ENCODE data around the gene TMCO1.
"Not testable (repeated sequence)": the region's sequence is repeated elsewhere in the genome, so short reads cannot be mapped to it uniquely, and the experiment has no call there.

Gene TMCO1

GRCh38 chr1:165768513-165769394 lies at the start of gene TMCO1:
TMCO1 (minus strand) TSS chr1:165768868; CDS start chr1:165768751, 117 bp downstream.
- DNase-seq, result peak; percentile 68 to 99 (median 94)

DNA sequence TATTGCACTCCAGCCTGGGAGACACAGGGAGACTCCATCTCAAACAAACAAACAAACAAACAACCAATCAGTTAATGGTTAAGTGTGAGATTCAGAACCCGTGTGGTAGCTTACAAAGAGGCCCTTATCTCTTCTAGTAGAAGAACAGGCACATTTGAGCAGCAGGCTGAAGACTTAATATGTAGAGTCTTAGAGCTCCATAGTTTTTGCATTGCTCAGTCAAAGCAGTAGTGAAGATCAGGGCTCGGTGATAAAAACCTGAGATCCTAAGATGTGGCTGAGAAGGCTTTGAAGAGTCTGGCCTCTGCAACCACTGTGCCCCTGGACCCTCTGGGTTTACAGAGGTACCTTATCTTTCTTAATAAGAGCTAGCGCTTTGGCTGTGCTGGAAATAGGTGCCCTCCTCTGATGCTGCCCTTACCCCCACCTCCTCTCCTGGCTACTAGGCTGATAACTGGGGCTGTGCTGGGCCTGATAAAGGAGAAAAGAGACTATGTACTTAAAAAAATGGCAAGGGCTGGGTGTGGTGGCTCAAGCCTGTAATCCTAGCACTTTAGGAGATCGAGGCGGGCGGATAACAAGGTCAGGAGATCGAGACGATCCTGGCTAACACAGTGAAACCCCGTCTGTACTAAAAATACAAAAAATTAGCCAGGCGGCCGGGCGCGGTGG lies 48.3 kb upstream of the TMCO1 start:
- DNase-seq, result no peak

DNA sequence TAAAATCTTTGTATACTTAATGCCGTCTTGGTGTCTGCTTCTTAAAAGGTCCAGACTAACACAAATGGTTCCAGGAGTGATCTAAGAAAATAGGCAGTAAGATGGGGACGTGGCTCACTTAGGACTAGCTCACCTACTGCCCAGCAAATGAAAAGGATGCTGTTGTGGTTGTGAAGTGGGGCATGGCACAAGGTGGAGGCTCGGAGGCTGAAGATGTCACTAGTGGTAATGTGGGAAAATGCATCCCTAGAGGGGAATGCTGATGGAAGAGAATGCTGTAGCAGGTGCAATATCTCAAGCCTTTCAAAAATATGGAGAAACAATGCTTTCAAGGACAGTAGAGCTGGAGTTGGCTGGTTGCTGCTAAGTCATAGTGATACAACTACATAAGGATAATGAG lies 47.5 kb upstream of the TMCO1 start:
- DNase-seq, result no peak

- DNase-seq, result no peak
Measured at GRCh38 chr1:165815725-165816124, 47.1 kb upstream of the TMCO1 start.

GRCh38 chr1:165807613-165808012 lies 38.9 kb upstream of the TMCO1 start:
- DNase-seq, result no peak

GRCh38 chr1:165804513-165804912 lies 35.8 kb upstream of the TMCO1 start:
- DNase-seq, result not testable (repeated sequence)

- no peak for DNase-seq
Measured at GRCh38 chr1:165799387-165799786, 30.7 kb upstream of the TMCO1 start.

- no peak for DNase-seq
Measured at GRCh38 chr1:165795894-165796293, 27.2 kb upstream of the TMCO1 start.

- DNase-seq, result no peak
Measured at GRCh38 chr1:165793951-165794350, 25.3 kb upstream of the TMCO1 start.

DNA sequence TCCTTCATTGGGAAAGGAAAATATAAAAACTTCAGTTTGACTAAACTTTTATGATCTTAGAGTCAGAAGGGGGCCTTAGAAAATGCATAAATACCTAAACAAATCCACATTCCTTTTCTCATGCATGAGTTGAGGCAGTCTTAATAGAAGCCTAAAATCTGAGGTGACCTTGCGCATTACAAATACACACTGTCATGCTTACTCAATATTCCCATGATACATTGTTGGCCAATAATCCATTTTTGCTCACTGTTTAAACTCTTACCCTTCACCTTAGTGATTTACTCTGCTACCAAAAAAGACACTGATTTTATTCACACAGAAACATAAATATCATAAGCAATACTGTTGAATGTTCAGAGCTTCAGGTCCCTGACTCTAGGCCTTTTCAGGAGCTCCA lies 19.1 kb upstream of the TMCO1 start:
- DNase-seq, result no peak

DNA sequence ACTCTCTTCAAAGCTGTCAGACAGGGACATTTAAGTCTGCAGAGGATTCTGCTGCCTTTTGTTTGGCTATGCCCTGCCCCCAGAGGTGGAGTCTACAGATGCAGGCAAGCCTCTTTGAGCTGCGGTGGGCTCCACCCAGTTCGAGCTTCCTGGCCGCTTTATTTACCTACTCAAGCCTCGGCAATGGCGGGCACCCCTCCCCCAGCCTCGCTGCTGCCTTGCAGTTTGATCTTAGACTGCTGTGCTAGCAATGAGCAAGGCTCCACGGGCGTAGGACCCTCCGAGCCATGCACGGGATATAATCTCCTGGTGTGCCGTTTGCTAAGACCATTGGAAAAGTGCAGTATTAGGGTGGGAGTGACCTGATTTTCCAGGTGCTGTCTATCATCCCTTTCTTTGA lies 14.9 kb upstream of the TMCO1 start:
- DNase-seq, result not testable (repeated sequence)

DNA sequence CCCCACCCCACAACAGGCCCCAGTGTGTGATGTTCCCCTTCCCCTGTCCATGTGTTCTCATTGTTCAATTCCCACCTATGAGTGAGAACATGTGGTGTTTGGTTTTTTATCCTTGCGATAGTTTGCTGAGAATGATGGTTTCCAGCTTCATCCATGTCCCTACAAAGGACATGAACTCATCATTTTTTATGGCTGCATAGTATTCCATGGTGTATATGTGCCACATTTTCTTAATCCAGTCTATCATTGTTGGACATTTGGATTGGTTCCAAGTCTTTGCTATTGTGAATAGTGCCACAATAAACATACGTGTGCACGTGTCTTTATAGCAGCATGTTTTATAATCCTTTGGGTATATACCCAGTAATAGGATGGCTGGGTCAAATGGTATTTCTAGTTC lies 9.5 kb upstream of the TMCO1 start:
- DNase-seq, result not testable (repeated sequence)

DNA sequence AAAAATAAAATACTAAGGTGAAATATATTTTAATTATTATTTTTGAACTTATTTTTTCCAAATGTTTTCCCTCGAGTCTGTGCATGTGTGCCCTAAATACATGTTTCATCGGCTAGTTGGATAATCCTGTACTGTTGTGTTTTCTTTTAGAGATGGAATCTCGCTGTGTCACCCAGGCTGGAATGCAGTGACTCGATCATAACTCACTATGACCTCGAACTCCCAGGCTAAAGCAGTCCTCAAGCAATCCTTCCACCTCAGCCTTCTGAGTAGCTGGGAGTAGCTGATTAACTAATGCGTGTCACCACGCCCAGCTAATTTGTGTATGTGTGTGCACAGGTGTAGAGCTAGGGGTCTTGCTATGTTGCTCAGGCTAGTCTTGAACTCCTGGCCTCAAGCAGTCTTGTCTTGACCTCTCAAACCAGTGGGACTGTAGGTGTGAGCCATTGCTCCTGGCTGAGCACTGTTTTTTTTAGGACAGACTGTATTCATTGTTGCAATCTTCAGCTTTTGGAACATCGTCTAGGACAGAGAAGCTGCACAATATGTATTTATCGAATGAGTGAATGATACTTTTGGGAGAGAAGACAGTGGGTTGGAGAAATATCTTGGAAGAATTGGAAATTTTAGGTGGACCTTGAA lies 4.8 kb upstream of the TMCO1 start:
- no peak for DNase-seq

- no peak for DNase-seq
Measured at GRCh38 chr1:165772739-165773138, 4.1 kb upstream of the TMCO1 start.

- no peak for DNase-seq
Measured at GRCh38 chr1:165764277-165764676, 4.4 kb downstream of the TMCO1 start.

GRCh38 chr1:165763442-165763841 lies 5.2 kb downstream of the TMCO1 start:
- DNase-seq, result no peak

DNA sequence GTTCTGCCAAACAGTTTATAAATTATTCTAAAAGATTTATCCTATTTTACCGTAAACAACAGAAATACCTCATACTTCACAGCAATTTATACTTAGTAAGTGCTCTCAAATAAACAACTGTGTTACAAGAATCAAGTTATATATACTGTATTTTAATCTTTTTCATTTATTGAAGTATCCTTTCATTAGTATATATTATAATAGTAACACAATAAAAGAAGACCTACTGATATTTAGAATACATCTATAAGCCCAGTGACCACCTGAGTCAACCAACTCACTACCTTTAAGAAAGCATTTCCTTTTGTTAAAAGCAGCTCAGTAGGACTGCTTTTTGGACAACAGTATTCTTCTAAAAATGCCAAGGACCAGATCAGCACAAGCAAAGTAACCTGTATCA lies 5.9 kb downstream of the TMCO1 start:
- DNase-seq, result no peak

DNA sequence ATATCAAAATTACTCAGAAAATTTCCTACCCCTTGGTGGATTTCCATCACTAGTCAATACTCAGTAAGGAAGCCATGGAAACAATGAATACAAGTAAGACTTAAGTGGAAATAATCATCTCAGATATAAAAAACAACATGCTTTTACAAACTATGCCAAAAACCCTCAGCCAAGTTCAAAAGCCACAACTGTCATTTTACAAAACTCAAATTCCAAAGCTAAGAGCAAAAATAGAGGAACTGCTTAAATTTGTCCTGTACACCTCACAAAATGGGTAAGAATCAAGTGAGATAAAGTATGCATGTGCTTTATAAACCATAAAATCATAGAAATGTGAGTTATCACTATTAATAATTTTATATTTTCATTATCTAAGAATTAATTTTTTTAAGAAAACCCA lies 9.6 kb downstream of the TMCO1 start:
- no peak for DNase-seq

GRCh38 chr1:165755393-165756010 lies 13.2 kb downstream of the TMCO1 start:
- no peak for DNase-seq

GRCh38 chr1:165753934-165754333 lies 14.7 kb downstream of the TMCO1 start:
- no peak for DNase-seq

- DNase-seq, result no peak
Measured at GRCh38 chr1:165748550-165748949, 20.1 kb downstream of the TMCO1 start.

All from anterior cingulate cortex (tissue), 58 donors.